Measurements from ENCODE around the gene PRAMEF12.

- no peak for TF ChIP-seq ZNF223 (tag by site-specific recombination; IDR thresholded peaks at IDR 0.05)
- no peak for TF ChIP-seq BCL11A (tag by site-specific recombination; IDR thresholded peaks at IDR 0.05; ENCODE audit: low read depth)
- TF ChIP-seq CTCF (tag by site-specific recombination; IDR thresholded peaks at IDR 0.05), result no peak
- no peak for TF ChIP-seq YY1 (tag by site-specific recombination; IDR thresholded peaks at IDR 0.05)
- TF ChIP-seq, protein P1, sequence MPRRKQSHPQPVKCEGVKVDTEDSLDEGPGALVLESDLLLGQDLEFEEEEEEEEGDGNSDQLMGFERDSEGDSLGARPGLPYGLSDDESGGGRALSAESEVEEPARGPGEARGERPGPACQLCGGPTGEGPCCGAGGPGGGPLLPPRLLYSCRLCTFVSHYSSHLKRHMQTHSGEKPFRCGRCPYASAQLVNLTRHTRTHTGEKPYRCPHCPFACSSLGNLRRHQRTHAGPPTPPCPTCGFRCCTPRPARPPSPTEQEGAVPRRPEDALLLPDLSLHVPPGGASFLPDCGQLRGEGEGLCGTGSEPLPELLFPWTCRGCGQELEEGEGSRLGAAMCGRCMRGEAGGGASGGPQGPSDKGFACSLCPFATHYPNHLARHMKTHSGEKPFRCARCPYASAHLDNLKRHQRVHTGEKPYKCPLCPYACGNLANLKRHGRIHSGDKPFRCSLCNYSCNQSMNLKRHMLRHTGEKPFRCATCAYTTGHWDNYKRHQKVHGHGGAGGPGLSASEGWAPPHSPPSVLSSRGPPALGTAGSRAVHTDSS (tag by site-specific recombination; IDR thresholded peaks at IDR 0.05), result no peak
- no peak for TF ChIP-seq ZNF639 (tag by site-specific recombination; IDR thresholded peaks at IDR 0.05)
- no peak for TF ChIP-seq ZBTB21 (tag by site-specific recombination; IDR thresholded peaks at IDR 0.05)
These were observed 28.2 kb upstream of the PRAMEF12 start for GRCh38 chr1:12745126-12745991.

Data from HEK293 (cell line).